Esophagus muscularis mucosa (tissue), 3 donors: ENCODE results near the gene SSTR5.

Experiments
- POLR2A ChIP-seq: fragments of 450-650 bp; IDR thresholded peaks from one replicate; pipeline ENCODE4 v1.6.1; 2017; ENCODE audit warnings: antibody characterized with exemption, moderate library complexity, mild to moderate bottlenecking, low read depth
- POLR2AphosphoS5 ChIP-seq, 2 donors: sonication (generic); formaldehyde crosslinking; IDR thresholded peaks; one replicate each; pipeline ENCODE4 v1.6.1; 2017; ENCODE audit warnings: antibody characterized with exemption in 2 of 2
- TF ChIP-seq, protein P1 (sequence below), 3 experiments: fragments of 200-600 bp in 2 of 3; fragments of 450-650 bp in 1 of 3; sonication (generic) in 2 of 3; IDR thresholded peaks; one replicate each; pipeline ENCODE4 v1.5.1; 2017 to 2019; ENCODE audit warnings: antibody characterized with exemption in 3 of 3, mild to moderate bottlenecking in 2 of 3, moderate library complexity in 1 of 3

DNA sequence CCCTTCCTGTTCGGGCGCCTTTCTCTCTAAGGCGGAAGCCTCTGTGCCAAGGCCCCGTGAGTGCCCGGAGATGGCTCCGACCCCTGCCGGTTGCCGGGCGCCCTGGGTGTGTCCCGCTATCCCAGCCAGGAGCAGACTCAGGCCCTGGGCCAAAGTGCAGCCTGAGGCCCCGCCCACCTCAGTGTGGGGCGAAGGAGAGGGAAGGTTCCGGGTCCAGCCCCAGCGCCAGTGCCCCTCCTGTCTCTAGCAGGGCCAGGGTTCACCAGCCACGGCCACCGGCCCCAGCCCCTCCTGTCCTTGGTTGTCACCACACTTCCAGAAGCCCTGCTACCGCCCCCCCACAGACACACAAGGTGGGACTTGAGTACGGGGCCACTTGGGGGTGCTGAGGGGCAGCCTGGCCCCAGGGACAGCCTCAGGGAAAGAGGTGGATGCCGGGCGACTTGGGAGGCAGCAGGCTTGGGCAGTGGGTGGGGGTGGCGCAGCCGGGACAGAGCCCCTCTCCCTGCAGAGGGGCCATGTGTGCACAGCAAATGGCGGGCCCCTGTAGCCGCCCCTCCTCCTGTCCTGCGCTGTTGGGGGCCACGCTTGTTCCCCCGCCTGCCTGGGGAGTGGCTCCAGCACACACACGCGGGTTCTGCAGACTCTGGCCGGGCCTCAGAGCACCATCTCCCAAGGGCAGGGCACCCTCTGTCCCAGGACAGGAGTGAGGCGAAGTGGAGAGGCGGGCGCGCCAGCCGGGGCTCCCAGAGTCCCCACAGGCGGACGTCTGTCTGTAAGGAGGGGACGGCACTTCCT, 17.5 kb downstream of the SSTR5 start:
- TF ChIP-seq, protein P1, sequence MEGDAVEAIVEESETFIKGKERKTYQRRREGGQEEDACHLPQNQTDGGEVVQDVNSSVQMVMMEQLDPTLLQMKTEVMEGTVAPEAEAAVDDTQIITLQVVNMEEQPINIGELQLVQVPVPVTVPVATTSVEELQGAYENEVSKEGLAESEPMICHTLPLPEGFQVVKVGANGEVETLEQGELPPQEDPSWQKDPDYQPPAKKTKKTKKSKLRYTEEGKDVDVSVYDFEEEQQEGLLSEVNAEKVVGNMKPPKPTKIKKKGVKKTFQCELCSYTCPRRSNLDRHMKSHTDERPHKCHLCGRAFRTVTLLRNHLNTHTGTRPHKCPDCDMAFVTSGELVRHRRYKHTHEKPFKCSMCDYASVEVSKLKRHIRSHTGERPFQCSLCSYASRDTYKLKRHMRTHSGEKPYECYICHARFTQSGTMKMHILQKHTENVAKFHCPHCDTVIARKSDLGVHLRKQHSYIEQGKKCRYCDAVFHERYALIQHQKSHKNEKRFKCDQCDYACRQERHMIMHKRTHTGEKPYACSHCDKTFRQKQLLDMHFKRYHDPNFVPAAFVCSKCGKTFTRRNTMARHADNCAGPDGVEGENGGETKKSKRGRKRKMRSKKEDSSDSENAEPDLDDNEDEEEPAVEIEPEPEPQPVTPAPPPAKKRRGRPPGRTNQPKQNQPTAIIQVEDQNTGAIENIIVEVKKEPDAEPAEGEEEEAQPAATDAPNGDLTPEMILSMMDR (IDR thresholded peaks at IDR 0.05) = no peak
- TF ChIP-seq POLR2A (no peak), POLR2AphosphoS5 (IDR thresholded peaks at IDR 0.05) (no peak)
